HCT116 (cell line): Measurements from ENCODE around the gene EPG5. TPM values are rescaled to one million over a fixed set of nuclear protein-coding genes. Genes with fewer than 3 reads are reported as not detected.

Source experiments
- ATAC-seq: fragments of 200-7000 bp; cut with Tn5 transposase; 2 replicates; pipeline ENCODE4 v1.9.1; 2020; ENCODE audit warnings: mild to moderate bottlenecking, moderate library complexity
- BruUV-seq: library from RNA; stranded (reverse); fragments of 400-500 nt; replicated peaks from 2 replicates; lab custom pipeline; 2021; lab: Mats Ljungman, UMichigan
- CTCF ChIA-PET: fragments of 300-600 bp; sonication (Branson Sonifier 250); formaldehyde crosslinking; loops from one replicate; lab custom pipeline; 2021; ENCODE audit warnings: antibody characterized with exemption; lab: Charles Lee
- POLR2A ChIA-PET: fragments of 300-600, 350-600 bp; sonication (Branson Sonifier 250); formaldehyde crosslinking; loops from one replicate; lab custom pipeline; 2021; ENCODE audit warnings: antibody characterized with exemption; lab: Charles Lee
- RAD21 ChIA-PET, 2 experiments: fragments of 300-600 bp; sonication (Branson Sonifier 250); formaldehyde crosslinking; loops; one replicate each; lab custom pipeline; 2023; ENCODE audit warnings: low total read pairs in 2 of 2; ENCODE audit not compliant: uncharacterized antibody in 2 of 2, unreplicated experiment in 2 of 2, low non-redundant PET in 1 of 2; lab: Charles Lee
- DNase-seq: peaks from one replicate; pipeline ENCODE4 v3.0.0-alpha.2; 2010; ENCODE audit warnings: low read depth, low spot score
- H2AFZ ChIP-seq: fragments of 200-600 bp; shearing (Covaris generic), sonication (generic); 2 replicates; pipeline ENCODE4 v1.6.1; 2017; ENCODE audit warnings: low read depth, mixed run types, mixed read lengths, antibody characterized with exemption, low read length; ENCODE audit not compliant: poor library complexity, severe bottlenecking
- H3K27ac ChIP-seq: 2 replicates; pipeline ENCODE4 v1.5.1; 2012; ENCODE audit warnings: low read depth, low read length
- H3K27me3 ChIP-seq: fragments of 200-600 bp; sonication (generic); 2 replicates; pipeline ENCODE4 v1.6.1; 2016; ENCODE audit warnings: mixed run types, low read length, mixed read lengths; ENCODE audit not compliant: insufficient read depth
- H3K36me3 ChIP-seq, 2 experiments: fragments of 200-500 bp in 1 of 2; fragments of 200-600 bp in 1 of 2; sonication (Bioruptor generic) in 1 of 2; sonication (generic) in 1 of 2; 2 replicates each; pipeline versions ENCODE4 v1.5.1 to v1.6.1; 2014 to 2016; ENCODE audit warnings: low read length in 2 of 2, inconsistent platforms in 1 of 2, mixed read lengths in 1 of 2, mixed run types in 1 of 2; ENCODE audit not compliant: insufficient read depth in 2 of 2, control insufficient read depth in 1 of 2
- H3K4me1 ChIP-seq, 2 experiments: fragments of 200-600 bp in 1 of 2; sonication (generic) in 1 of 2; 2 replicates each; pipeline versions ENCODE4 v1.5.1 to v1.6.1; 2012 to 2017; ENCODE audit warnings: low read length in 2 of 2, inconsistent platforms in 1 of 2, mild to moderate bottlenecking in 1 of 2, mixed read lengths in 1 of 2, mixed run types in 1 of 2, moderate library complexity in 1 of 2; ENCODE audit not compliant: insufficient read depth in 2 of 2, control insufficient read depth in 1 of 2
- H3K4me2 ChIP-seq: fragments of 200-600 bp; sonication (generic); 2 replicates; pipeline ENCODE4 v1.6.1; 2017; ENCODE audit warnings: mixed run types, low read length, mixed read lengths
- H3K4me3 ChIP-seq, 2 experiments: fragments of 200-600 bp in 1 of 2; sonication (generic) in 1 of 2; replicated peaks in 1 of 2; 2 replicates each; pipeline ENCODE4 v1.5.1; 2011 to 2016; ENCODE audit warnings: low read length in 2 of 2, control low read depth in 1 of 2, low read depth in 1 of 2, mild to moderate bottlenecking in 1 of 2, mixed read lengths in 1 of 2, mixed run types in 1 of 2
- H3K79me2 ChIP-seq: fragments of 200-600 bp; sonication (generic); 2 replicates; pipeline ENCODE4 v1.6.1; 2017; ENCODE audit warnings: mild to moderate bottlenecking, mixed run types, low read length, moderate library complexity, mixed read lengths; ENCODE audit not compliant: insufficient read depth
- H3K9ac ChIP-seq: fragments of 200-600 bp; sonication (generic); 2 replicates; pipeline ENCODE4 v1.6.1; 2016; ENCODE audit warnings: low read length, mixed read lengths
- H3K9me2 ChIP-seq: fragments of 200-600 bp; sonication (generic), shearing (Covaris generic); 2 replicates; pipeline ENCODE4 v1.6.1; 2017; ENCODE audit warnings: mixed run types, mild to moderate bottlenecking, moderate library complexity; ENCODE audit not compliant: insufficient read depth
- H3K9me3 ChIP-seq, 2 experiments: fragments of 200-500 bp in 1 of 2; fragments of 200-600 bp in 1 of 2; sonication (Bioruptor generic) in 1 of 2; sonication (generic) in 1 of 2; 2 replicates each; pipeline ENCODE4 v1.6.1; 2014 to 2017; ENCODE audit warnings: low read length in 2 of 2, mixed read lengths in 2 of 2, inconsistent platforms in 1 of 2, low read depth in 1 of 2, mild to moderate bottlenecking in 1 of 2, mixed run types in 1 of 2, moderate library complexity in 1 of 2; ENCODE audit not compliant: control insufficient read depth in 1 of 2, insufficient read depth in 1 of 2
- H4K20me1 ChIP-seq: fragments of 200-600 bp; sonication (generic), shearing (Covaris generic); 2 replicates; pipeline ENCODE4 v1.6.1; 2017; ENCODE audit warnings: mixed run types, mild to moderate bottlenecking, moderate library complexity; ENCODE audit not compliant: insufficient read depth
- EGR1 ChIP-seq: IDR thresholded peaks from 2 replicates; pipeline ENCODE4 v1.6.1; 2012; ENCODE audit warnings: low read depth
- EZH2 ChIP-seq: fragments of 200-600 bp; sonication (generic); IDR thresholded peaks from 2 replicates; pipeline ENCODE4 v1.6.1; 2017; ENCODE audit warnings: antibody characterized with exemption, mixed run types
- FOSL1 ChIP-seq: IDR thresholded peaks from 2 replicates; pipeline ENCODE4 v1.6.1; 2012; ENCODE audit warnings: low read depth
- JUND ChIP-seq: IDR thresholded peaks from 2 replicates; pipeline ENCODE4 v1.6.1; 2012
- POLR2A ChIP-seq: IDR thresholded peaks from 2 replicates; pipeline ENCODE4 v1.7.0; 2011; ENCODE audit warnings: borderline replicate concordance; ENCODE audit not compliant: insufficient read depth, insufficient read length; ENCODE audit errors: extremely low read depth
- POLR2AphosphoS5 ChIP-seq: IDR thresholded peaks from 2 replicates; pipeline ENCODE4 v1.6.1; 2011; ENCODE audit warnings: mild to moderate bottlenecking, low read depth, low read length, moderate library complexity
- SRF ChIP-seq: IDR thresholded peaks from 2 replicates; pipeline ENCODE4 v1.6.1; 2012; ENCODE audit warnings: low read depth
- ZFX ChIP-seq: fragments of 450-650 bp; IDR thresholded peaks from 2 replicates; pipeline ENCODE4 v1.6.1; 2017
- ZNF274 ChIP-seq: fragments of 200-500 bp; sonication (Bioruptor generic); IDR thresholded peaks from 2 replicates; pipeline ENCODE4 v1.6.1; 2014; ENCODE audit warnings: mild to moderate bottlenecking, low read depth, low read length, inconsistent platforms
- intact Hi-C: fragments of 100-400 bp; cut with micrococcal nuclease; formaldehyde crosslinking; loops from 2 replicates; pipeline ENCODE4 v1.10.0; 2022
- total RNA-seq: library from RNA; stranded (reverse); gene quantifications from one replicate; pipeline ENCODE4 v1.2.1, GENCODE V29; 2021; ENCODE audit not compliant: unreplicated experiment
- TF ChIP-seq, protein P1 (sequence below): IDR thresholded peaks from 2 replicates; pipeline ENCODE4 v1.6.1; 2012; ENCODE audit warnings: low read depth
- TF ChIP-seq, protein P2 (sequence below): IDR thresholded peaks from 2 replicates; pipeline ENCODE4 v1.6.1; 2011; ENCODE audit warnings: mild to moderate bottlenecking, low read length, moderate library complexity; ENCODE audit not compliant: insufficient replicate concordance; ENCODE audit errors: extremely low read depth
- TF ChIP-seq, protein P3 (sequence below), 3 experiments: fragments of 200-600 bp in 1 of 3; sonication (generic) in 1 of 3; IDR thresholded peaks in 2 of 3; conservative IDR thresholded peaks in 1 of 3; 2 replicates each; pipeline ENCODE4 v1.5.1; 2012 to 2017; ENCODE audit warnings: low read depth in 2 of 3, low read length in 2 of 3, antibody characterized with exemption in 1 of 3, borderline replicate concordance in 1 of 3, control low read depth in 1 of 3, mild to moderate bottlenecking in 1 of 3, mixed read lengths in 1 of 3, mixed run types in 1 of 3, moderate library complexity in 1 of 3; ENCODE audit not compliant: insufficient read depth in 1 of 3

EPG5 gene
- total RNA-seq, 1 experiment from 2014 or later, result 12.9 TPM

DNA sequence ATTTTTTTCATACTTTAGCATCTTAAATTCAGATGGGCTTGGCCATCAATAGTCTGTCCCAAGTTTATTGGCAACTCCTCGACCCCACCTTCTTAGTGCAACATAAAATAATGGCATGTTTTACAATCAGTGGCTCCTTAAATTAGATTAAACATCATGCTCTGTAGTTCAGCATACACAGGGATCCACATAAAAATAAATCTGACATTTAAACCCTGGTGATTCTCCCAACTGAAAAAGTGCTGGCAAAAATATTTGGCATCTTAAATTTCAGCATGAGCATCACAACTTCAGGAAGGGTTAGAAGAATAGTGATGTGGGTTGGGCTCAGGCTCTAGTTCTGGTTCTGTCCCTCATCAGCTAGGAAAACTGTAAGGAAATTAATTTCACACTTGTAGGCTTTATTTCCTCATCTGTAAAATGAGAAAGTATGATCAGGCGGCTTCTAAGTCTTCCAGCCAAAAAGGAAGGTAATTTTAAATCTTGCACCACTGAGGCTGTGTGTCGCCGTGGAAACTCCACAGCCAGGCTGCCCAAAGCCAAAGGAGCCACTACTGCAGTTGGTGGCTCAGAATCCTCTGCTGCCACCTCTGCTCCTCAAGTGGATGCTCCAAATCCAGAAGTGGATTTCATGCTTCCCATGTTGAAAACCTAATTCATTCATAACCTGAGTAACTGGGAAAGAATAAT lies 17.6 kb upstream of the EPG5 start:
- TSS peak; percentile 70 for BruUV-seq
- intact Hi-C loops, result no loop called here
- TF ChIP-seq EGR1 (no peak), ZFX (no peak), SRF (no peak), EZH2 (no peak), POLR2AphosphoS5 (no peak), JUND (no peak), POLR2A (no peak), FOSL1 (no peak), ZNF274 (no peak)
- TF ChIP-seq, protein P1, sequence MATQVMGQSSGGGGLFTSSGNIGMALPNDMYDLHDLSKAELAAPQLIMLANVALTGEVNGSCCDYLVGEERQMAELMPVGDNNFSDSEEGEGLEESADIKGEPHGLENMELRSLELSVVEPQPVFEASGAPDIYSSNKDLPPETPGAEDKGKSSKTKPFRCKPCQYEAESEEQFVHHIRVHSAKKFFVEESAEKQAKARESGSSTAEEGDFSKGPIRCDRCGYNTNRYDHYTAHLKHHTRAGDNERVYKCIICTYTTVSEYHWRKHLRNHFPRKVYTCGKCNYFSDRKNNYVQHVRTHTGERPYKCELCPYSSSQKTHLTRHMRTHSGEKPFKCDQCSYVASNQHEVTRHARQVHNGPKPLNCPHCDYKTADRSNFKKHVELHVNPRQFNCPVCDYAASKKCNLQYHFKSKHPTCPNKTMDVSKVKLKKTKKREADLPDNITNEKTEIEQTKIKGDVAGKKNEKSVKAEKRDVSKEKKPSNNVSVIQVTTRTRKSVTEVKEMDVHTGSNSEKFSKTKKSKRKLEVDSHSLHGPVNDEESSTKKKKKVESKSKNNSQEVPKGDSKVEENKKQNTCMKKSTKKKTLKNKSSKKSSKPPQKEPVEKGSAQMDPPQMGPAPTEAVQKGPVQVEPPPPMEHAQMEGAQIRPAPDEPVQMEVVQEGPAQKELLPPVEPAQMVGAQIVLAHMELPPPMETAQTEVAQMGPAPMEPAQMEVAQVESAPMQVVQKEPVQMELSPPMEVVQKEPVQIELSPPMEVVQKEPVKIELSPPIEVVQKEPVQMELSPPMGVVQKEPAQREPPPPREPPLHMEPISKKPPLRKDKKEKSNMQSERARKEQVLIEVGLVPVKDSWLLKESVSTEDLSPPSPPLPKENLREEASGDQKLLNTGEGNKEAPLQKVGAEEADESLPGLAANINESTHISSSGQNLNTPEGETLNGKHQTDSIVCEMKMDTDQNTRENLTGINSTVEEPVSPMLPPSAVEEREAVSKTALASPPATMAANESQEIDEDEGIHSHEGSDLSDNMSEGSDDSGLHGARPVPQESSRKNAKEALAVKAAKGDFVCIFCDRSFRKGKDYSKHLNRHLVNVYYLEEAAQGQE, result no peak
- TF ChIP-seq, protein P2, sequence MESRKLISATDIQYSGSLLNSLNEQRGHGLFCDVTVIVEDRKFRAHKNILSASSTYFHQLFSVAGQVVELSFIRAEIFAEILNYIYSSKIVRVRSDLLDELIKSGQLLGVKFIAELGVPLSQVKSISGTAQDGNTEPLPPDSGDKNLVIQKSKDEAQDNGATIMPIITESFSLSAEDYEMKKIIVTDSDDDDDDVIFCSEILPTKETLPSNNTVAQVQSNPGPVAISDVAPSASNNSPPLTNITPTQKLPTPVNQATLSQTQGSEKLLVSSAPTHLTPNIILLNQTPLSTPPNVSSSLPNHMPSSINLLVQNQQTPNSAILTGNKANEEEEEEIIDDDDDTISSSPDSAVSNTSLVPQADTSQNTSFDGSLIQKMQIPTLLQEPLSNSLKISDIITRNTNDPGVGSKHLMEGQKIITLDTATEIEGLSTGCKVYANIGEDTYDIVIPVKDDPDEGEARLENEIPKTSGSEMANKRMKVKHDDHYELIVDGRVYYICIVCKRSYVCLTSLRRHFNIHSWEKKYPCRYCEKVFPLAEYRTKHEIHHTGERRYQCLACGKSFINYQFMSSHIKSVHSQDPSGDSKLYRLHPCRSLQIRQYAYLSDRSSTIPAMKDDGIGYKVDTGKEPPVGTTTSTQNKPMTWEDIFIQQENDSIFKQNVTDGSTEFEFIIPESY, result no peak
- TF ChIP-seq, protein P3, sequence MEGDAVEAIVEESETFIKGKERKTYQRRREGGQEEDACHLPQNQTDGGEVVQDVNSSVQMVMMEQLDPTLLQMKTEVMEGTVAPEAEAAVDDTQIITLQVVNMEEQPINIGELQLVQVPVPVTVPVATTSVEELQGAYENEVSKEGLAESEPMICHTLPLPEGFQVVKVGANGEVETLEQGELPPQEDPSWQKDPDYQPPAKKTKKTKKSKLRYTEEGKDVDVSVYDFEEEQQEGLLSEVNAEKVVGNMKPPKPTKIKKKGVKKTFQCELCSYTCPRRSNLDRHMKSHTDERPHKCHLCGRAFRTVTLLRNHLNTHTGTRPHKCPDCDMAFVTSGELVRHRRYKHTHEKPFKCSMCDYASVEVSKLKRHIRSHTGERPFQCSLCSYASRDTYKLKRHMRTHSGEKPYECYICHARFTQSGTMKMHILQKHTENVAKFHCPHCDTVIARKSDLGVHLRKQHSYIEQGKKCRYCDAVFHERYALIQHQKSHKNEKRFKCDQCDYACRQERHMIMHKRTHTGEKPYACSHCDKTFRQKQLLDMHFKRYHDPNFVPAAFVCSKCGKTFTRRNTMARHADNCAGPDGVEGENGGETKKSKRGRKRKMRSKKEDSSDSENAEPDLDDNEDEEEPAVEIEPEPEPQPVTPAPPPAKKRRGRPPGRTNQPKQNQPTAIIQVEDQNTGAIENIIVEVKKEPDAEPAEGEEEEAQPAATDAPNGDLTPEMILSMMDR (IDR thresholded peaks at IDR 0.05 in 2 of 3, conservative IDR thresholded peaks at IDR 0.05 in 1 of 3; ENCODE audit: borderline replicate concordance in 1 of 3, insufficient read depth in 1 of 3, low read depth in 2 of 3, low read length in 2 of 3), result no peak

More for the DNA sequence above, 17.6 kb upstream of the EPG5 start:
- ChIA-PET CTCF (no interaction called here), RAD21 (no interaction called here), POLR2A (no interaction called here)
- Histone ChIP-seq H3K27ac (no peak overlapping the region), H3K4me2 (no peak overlapping the region), H3K27me3 (no peaks in the 10 kb centered on the region), H3K4me3 (no peak overlapping the region), H3K36me3 (no peaks in the 10 kb centered on the region), H3K4me1 (no peaks in the 10 kb centered on the region), H3K9me3 (no peaks in the 10 kb centered on the region), H3K9me2 (no peaks in the 10 kb centered on the region), H3K79me2 (no peaks in the 10 kb centered on the region), H2AFZ (no peak overlapping the region), H4K20me1 (no peaks in the 10 kb centered on the region), H3K9ac (no peak overlapping the region)
- DNase-seq (no peak), ATAC-seq (no peak)
